Measurements from ENCODE around the gene ATG16L2.

ATG16L2 gene

GRCh38 chr11:72786305-72787215, 27.7 kb upstream of the ATG16L2 start:
- no peaks in the 10 kb centered on the region for H3K27me3 ChIP-seq (ENCODE audit: insufficient read depth, low read length)
- H3F3A ChIP-seq (ENCODE audit: insufficient read depth, low read length): no peaks in the 10 kb centered on the region
- H3K27ac ChIP-seq (ENCODE audit: low read depth, low read length, poor library complexity, severe bottlenecking): no peak overlapping the region
- no peak overlapping the region for H3K4me2 ChIP-seq (ENCODE audit: low read length)
- H3K79me2 ChIP-seq (ENCODE audit: insufficient read depth, low read length): no peaks in the 10 kb centered on the region
- no peaks in the 10 kb centered on the region for H3K36me3 ChIP-seq (ENCODE audit: insufficient read depth, low read length)
- no peak overlapping the region for H3K4me3 ChIP-seq (ENCODE audit: low read depth, low read length, poor library complexity, severe bottlenecking)
- TF ChIP-seq EZH2 (IDR thresholded peaks at IDR 0.05; ENCODE audit: borderline replicate concordance, low read length) (no peak), CTCF (IDR thresholded peaks at IDR 0.05; ENCODE audit: low read length) (no peak)
- H3K9ac ChIP-seq (ENCODE audit: low read length): no peak overlapping the region
- no peaks in the 10 kb centered on the region for H3K9me3 ChIP-seq (ENCODE audit: low read length)
- peaks cover 15% of the 10 kb centered on the region for H3K4me1 ChIP-seq (ENCODE audit: insufficient read depth, low read length, severe bottlenecking)
- no peak overlapping the region for H2AFZ ChIP-seq (ENCODE audit: low read length)
- no peaks in the 10 kb centered on the region for H4K20me1 ChIP-seq (ENCODE audit: insufficient read depth, low read length)
- no peaks in the 10 kb centered on the region for H3K9me2 ChIP-seq (ENCODE audit: low read depth, low read length)

DNA sequence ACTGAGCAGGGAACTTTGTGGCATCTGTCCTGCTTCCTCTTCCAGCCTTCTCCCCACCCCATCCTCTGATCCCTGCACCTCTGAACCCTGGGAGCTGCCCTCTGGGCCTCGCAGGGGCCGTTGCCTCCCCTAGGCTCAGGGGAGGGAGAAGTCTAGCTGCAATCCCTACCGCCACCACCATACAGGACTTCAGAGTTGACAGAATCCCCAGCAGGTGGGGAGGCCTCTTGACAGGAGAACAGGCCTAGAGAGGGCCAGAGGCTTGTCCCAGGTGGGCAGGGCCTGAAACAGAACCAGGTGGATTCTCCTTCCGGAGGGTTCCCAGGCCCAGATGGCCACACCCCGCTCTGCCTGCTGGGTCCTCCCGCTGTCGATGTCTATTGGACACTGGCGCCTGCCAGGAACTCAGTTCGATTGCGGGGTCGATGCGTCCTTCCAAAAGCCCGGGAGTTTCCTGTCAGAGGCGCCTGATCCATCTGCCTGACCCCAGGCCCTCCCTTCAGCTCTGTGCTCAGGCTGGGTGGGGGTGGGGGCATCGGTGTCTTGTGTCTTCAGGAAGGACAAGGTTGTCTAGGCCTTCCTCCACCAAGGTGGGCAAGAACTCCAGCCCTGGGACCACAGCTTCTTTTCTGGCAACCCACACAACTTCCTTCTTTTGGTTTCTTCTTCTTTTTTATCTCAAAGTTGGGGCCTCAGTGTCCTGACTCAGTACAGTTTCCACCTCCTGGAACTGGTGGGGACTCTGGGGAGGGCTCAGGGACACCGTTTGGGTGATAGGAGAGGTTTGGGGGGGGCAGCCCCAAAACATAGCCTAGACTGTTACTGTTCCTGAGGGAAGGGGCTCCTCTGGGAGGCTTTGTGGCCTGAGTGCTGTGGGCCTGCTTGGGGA, 26.8 kb upstream of the ATG16L2 start:
- Histone ChIP-seq H2AFZ (ENCODE audit: low read length) (no peak overlapping the region), H3K9me3 (ENCODE audit: low read length) (no peaks in the 10 kb centered on the region), H4K20me1 (ENCODE audit: insufficient read depth, low read length) (no peaks in the 10 kb centered on the region), H3K9me2 (ENCODE audit: low read depth, low read length) (no peaks in the 10 kb centered on the region), H3K27me3 (ENCODE audit: insufficient read depth, low read length) (no peaks in the 10 kb centered on the region), H3F3A (ENCODE audit: insufficient read depth, low read length) (no peaks in the 10 kb centered on the region), H3K9ac (ENCODE audit: low read length) (no peak overlapping the region; the same call in 1 of the 2 replicates), H3K79me2 (ENCODE audit: insufficient read depth, low read length) (no peaks in the 10 kb centered on the region), H3K4me2 (ENCODE audit: low read length) (no peak overlapping the region), H3K4me3 (ENCODE audit: low read depth, low read length, poor library complexity, severe bottlenecking) (no peak overlapping the region), H3K4me1 (ENCODE audit: insufficient read depth, low read length, severe bottlenecking) (peaks cover 14% of the 10 kb centered on the region), H3K36me3 (ENCODE audit: insufficient read depth, low read length) (no peaks in the 10 kb centered on the region), H3K27ac (ENCODE audit: low read depth, low read length, poor library complexity, severe bottlenecking) (peak overlapping the region; percentile 26)
- TF ChIP-seq EZH2 (IDR thresholded peaks at IDR 0.05; ENCODE audit: borderline replicate concordance, low read length): no peak
- peak; percentile 28; the same call in 1 of the 2 replicates for TF ChIP-seq CTCF (IDR thresholded peaks at IDR 0.05; ENCODE audit: low read length)

DNA sequence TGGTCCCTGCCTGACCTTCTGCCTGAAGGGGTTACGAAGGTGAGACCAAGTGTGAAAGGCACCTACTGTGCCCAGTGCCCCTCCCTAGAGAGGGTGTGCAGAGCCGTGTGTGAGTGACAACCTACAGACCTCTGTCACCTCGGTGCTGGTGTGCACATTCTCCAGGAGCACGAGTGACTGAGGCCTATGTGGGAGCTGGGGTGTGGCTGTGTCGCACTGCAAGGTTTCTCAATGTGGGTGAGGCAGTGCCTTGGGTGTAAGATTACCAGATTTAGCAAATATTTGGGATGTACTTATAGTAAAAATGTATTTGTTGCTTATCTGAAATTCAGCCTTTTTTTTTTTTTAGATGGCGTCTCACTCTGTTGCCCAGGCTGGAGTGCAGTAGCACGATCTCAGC, 26.0 kb upstream of the ATG16L2 start:
- H3K4me1 ChIP-seq (ENCODE audit: insufficient read depth, low read length, severe bottlenecking): peaks cover 22% of the 10 kb centered on the region
- H3K9ac ChIP-seq (ENCODE audit: low read length): no peak overlapping the region
- H3K27me3 ChIP-seq (ENCODE audit: insufficient read depth, low read length): no peaks in the 10 kb centered on the region
- H2AFZ ChIP-seq (ENCODE audit: low read length): no peak overlapping the region
- H3K9me2 ChIP-seq (ENCODE audit: low read depth, low read length): no peaks in the 10 kb centered on the region
- peak overlapping the region; percentile 26 for H3K27ac ChIP-seq (ENCODE audit: low read depth, low read length, poor library complexity, severe bottlenecking)
- no peaks in the 10 kb centered on the region for H3F3A ChIP-seq (ENCODE audit: insufficient read depth, low read length)
- H3K9me3 ChIP-seq (ENCODE audit: low read length): no peaks in the 10 kb centered on the region
- H3K79me2 ChIP-seq (ENCODE audit: insufficient read depth, low read length): no peaks in the 10 kb centered on the region
- H3K4me3 ChIP-seq (ENCODE audit: low read depth, low read length, poor library complexity, severe bottlenecking): no peak overlapping the region
- no peaks in the 10 kb centered on the region for H3K36me3 ChIP-seq (ENCODE audit: insufficient read depth, low read length)
- no peaks in the 10 kb centered on the region for H4K20me1 ChIP-seq (ENCODE audit: insufficient read depth, low read length)
- no peak overlapping the region for H3K4me2 ChIP-seq (ENCODE audit: low read length)
- TF ChIP-seq CTCF (IDR thresholded peaks at IDR 0.05; ENCODE audit: low read length) (no peak), EZH2 (IDR thresholded peaks at IDR 0.05; ENCODE audit: borderline replicate concordance, low read length) (no peak)

All from OCI-LY1 (cell line).